MG63 (cell line): ENCODE data around the gene PLAGL1. TPM values are rescaled to one million over a fixed set of nuclear protein-coding genes. Genes with fewer than 3 reads are reported as not detected.
"Not testable (repeated sequence)": the region's sequence is repeated elsewhere in the genome, so short reads cannot be mapped to it uniquely, and the experiment has no call there.

Source experiments
- DNase-seq: peaks from one replicate; pipeline ENCODE4 v3.0.0-alpha.2; 2020
- H3K27me3 ChIP-seq: fragments of 250-450 bp; sonication (Bioruptor Pico); 2 replicates; pipeline ENCODE4 v1.5.1; 2020; ENCODE audit warnings: mild to moderate bottlenecking, moderate library complexity
- H3K36me3 ChIP-seq: fragments of 250-450 bp; sonication (Bioruptor Pico); 2 replicates; pipeline ENCODE4 v1.5.1; 2020; ENCODE audit warnings: mild to moderate bottlenecking, moderate library complexity
- H3K4me3 ChIP-seq: fragments of 250-450 bp; sonication (Bioruptor Pico); 2 replicates; pipeline ENCODE4 v1.5.1; 2020; ENCODE audit warnings: mild to moderate bottlenecking, moderate library complexity
- H3K9me3 ChIP-seq: fragments of 250-450 bp; sonication (Bioruptor Pico); 2 replicates; pipeline ENCODE4 v1.5.1; 2020; ENCODE audit warnings: mild to moderate bottlenecking, moderate library complexity
- total RNA-seq: library from RNA; depleted of rRNA; stranded (reverse); fragments of >200 nt; shearing (Covaris generic); gene quantifications from 2 replicates; pipeline ENCODE4 v1.2.3, GENCODE V29; 2014; ENCODE audit warnings: low replicate concordance

PLAGL1 gene
- total RNA-seq, 1 experiment from 2014 or later, result 5.0 TPM

DNA sequence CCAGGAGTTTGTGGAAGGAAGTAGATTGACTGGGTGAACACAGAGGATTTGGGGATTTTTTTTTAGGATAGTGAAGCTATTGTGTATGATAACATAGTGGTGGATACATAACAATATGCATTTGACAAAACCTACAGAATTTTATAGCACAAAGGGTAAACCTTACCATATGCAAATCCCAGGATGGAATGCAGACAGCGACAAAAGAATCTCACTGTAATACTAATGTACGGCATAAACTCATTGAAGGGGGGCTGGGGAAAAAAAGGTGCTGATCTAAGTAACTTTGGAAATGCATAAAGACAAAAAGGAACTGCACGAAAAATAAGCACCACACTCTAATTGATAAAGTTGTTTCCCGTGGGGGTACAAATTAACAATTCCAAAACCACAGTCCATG is 15.2 kb upstream of the PLAGL1 start:
- no peaks in the 10 kb centered on the region for H3K9me3 ChIP-seq
- peaks cover 7% of the 10 kb centered on the region; the same call in 1 of the 2 replicates for H3K27me3 ChIP-seq
- H3K4me3 ChIP-seq, result no peak overlapping the region
- H3K36me3 ChIP-seq, result no peaks in the 10 kb centered on the region
- no peak for DNase-seq

DNA sequence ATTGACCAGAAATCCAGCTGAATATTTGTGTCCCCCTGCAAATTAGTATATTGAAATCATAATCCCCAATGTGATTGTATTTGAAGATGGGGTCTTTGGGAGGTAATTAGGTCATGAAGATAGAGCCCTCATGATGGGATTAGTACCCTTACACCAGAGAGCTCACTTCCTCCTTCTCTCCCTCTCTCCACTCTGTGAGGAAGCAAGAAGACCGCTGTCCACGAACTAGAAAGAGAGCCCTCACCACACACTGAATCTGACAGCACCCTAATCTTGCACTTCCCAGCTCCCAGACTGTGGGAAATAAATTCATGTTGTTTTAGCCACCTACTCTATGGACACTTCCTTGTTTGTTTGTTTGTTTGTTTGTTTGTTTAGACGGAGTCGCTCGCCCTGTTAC is 11.9 kb upstream of the PLAGL1 start:
- no peaks in the 10 kb centered on the region for H3K27me3 ChIP-seq
- no peak for DNase-seq
- no peaks in the 10 kb centered on the region for H3K36me3 ChIP-seq
- no peak overlapping the region for H3K4me3 ChIP-seq
- no peaks in the 10 kb centered on the region for H3K9me3 ChIP-seq

DNA sequence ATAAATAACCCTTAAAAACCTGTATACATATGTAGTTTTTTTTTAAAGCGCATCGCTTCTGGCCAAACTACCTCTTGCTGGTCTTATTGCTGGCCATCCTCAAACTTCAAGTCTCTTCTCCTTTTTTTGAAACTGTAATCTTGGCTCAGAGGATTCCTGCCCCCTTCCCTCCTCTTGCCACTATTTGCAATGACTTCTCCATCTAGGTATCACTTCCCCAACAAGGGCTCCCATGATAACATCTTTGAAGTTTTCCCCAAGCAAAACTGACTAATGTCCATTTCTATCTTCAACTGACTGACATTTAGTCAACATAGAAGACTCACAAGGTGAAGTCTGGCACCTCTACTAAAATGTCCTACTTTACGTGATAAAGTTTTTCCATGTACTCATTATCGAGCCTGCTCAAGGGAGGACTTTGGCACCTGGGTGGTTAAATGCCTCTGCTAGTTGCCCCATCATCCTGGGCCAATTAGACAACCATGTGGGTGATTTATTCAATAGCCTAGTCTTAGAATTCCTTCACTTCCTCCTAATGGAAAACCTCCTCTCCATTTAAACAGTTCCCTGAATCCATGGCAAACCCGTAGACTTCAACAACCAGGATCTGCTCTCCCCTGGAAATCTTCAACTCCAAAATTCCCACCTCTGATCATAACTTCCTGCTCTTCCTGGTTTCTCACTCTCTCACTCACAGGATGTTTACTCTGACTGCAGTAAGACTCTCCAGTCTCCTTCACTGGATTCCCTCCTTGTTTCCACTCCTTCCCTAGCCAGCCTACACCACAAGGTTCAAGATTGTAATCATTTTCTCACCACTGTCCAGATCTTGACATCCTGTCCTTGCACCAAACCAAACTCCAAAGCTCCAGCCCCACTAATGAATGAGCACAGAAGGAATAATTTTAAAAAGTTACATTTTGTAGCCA is 9.4 kb upstream of the PLAGL1 start:
- no peaks in the 10 kb centered on the region for H3K36me3 ChIP-seq
- no peak for DNase-seq
- H3K4me3 ChIP-seq, result no peak overlapping the region
- H3K9me3 ChIP-seq, result no peaks in the 10 kb centered on the region
- no peaks in the 10 kb centered on the region for H3K27me3 ChIP-seq

DNA sequence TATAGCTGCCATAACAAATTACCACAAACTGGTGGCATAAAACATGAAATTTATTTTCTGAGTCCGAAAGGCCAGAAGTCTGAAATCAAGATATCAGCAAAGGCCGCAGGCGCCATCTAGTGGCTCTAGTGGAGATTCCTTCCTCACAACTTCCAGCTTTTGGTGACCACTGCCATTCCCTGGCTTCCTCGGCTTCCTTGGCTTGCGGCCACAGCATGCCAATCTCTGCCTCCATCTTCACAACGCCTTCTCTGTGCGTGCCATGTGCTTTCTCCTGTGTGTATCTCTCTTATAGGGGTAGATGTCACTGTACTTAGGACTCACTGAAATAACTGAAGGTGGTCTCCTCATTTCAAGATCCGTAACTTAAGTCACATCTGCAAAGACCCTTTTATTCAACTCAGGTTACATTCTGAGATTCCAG is 5.4 kb upstream of the PLAGL1 start:
- no peaks in the 10 kb centered on the region for H3K9me3 ChIP-seq
- H3K4me3 ChIP-seq, result no peak overlapping the region
- H3K27me3 ChIP-seq, result no peaks in the 10 kb centered on the region
- no peaks in the 10 kb centered on the region for H3K36me3 ChIP-seq
- DNase-seq, result peak; percentile 80

DNA sequence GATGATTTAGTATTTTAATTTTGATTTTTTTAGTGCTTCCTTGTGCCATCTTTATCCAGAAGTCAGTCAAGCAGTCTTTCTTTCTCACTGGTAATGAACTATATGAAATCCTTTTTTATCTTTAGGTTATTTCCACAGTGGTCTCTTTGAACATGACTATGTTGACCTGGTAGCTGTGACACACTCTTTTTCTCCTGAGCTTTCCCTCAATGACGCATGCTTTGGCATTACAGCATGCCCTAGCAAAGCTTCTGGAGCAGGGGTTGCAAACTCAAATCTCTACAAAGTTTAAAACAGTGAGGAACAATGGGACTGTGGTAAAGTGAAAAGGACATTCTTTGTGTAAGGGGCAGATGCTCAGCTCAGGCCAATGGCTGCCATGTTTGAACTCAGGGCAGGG is 4.5 kb upstream of the PLAGL1 start:
- Histone ChIP-seq H3K27me3 (no peaks in the 10 kb centered on the region), H3K4me3 (no peak overlapping the region), H3K36me3 (no peaks in the 10 kb centered on the region), H3K9me3 (no peaks in the 10 kb centered on the region)
- DNase-seq, result no peak

DNA sequence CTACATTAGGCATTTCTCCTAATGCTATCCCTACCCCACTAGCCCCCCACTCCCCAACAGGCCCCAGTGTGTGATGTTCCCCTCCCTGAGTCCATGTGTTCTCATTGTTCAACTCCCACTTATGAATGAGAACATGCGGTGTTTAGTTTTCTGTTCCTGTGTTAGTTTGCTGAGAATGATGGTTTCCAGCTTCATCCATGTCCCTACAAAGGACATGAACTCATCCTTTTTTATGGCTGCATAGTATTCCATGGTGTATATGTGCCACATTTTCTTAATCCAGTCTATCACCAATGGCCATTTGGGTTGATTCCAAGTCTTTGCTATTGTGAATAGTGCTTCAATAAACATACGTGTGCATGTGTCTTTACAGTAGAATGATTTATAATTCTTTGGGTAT is 1.6 kb upstream of the PLAGL1 start:
- H3K27me3 ChIP-seq, H3K4me3 ChIP-seq, H3K36me3 ChIP-seq, DNase-seq, H3K9me3 ChIP-seq: not testable (repeated sequence)

DNA sequence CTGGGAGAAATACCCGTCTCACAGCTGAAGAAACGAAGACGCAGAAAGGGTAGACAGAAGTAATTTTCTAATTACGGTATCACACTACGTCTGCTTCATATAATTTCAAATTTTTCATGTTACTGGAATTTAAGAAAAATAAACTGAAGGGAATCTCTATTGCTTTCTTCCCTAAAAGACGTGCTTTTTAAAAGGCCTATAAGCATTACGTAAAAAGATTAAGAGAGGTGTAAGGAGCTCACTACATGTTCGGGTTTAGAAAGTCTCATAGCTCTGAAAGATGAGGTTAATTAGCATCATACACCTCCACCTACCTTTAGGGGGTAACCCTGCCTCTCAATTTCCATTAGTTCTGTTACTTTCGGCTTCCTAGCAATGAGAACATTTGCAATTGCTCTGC is 787 bp upstream of the PLAGL1 start:
- no peak for DNase-seq
- Histone ChIP-seq H3K9me3 (no peaks in the 10 kb centered on the region), H3K4me3 (no peak overlapping the region), H3K27me3 (no peaks in the 10 kb centered on the region), H3K36me3 (no peaks in the 10 kb centered on the region)

DNA sequence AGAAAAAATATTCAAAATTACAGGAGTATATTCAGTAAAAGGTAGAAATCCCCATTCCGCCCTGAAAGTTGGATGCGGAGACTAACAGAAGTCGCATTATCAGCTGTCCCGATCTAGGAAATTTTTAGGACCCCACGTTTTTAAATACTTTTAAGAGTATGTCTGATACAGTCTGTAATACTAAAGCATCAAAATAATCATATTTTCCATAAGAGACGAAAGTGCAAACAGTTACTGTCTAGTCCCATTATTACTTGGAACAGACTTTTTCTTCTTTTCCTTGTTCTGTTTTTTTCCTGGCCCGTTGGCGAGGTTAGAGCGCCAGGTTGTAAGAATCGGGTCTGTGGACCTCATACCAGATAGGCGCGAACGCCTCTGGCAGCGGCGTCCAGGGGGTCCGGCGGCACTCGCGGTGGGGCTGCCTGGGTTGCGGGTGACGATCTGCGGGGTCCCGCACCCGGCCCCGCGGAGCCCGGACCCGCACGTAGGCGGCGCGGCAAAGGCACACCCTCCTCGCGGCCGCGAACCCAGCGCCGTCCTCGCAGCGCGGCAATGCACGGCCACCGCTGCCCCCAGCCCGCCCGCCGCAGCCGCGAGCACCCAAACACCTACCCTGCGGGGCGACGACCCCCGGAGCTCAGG is 460 bp downstream of the PLAGL1 start:
- Histone ChIP-seq H3K36me3 (peaks cover 3% of the 10 kb centered on the region; the same call in 1 of the 2 replicates), H3K4me3 (peak overlapping the region; percentile 54), H3K9me3 (peaks cover 2% of the 10 kb centered on the region; the same call in 1 of the 2 replicates), H3K27me3 (no peaks in the 10 kb centered on the region)
- no peak for DNase-seq

DNA sequence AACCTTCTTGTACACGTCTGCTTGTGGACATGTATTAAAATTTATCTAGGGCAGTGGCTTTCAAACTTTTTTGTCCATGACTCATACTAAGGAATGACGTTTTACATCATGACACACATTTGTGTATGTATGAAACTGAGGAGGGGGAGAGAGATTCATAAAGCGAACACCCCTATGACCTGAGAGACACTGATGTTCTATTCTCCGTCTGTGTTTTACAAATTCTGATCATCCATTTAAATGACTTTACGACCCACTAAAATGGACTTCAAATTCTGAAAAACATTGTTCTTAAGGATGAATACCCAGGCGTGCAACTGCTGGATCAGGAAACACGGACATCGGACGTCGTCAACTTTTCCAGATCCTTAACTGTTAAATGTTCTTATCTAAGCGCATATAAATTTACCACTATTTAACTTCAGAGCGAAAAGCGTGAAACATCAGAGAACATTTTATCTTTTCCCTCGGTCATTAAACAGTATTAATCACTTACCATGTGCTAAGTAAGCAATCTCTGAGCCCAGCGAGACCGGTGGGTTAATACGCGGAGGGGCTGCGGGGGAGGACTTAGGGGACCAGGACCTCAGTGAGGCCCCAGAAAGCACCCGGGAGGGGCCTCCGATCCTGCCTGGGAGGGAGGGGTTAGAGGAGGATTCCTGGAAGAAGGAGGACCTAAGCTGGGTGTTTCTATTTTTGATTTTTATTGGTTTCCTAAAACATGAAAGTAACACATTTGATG is 1.2 kb downstream of the PLAGL1 start:
- Histone ChIP-seq H3K4me3 (peak overlapping the region; percentile 54), H3K9me3 (peaks cover 6% of the 10 kb centered on the region; the same call in 1 of the 2 replicates), H3K27me3 (no peaks in the 10 kb centered on the region), H3K36me3 (peaks cover 3% of the 10 kb centered on the region; the same call in 1 of the 2 replicates)
- peak; percentile 9 for DNase-seq

DNA sequence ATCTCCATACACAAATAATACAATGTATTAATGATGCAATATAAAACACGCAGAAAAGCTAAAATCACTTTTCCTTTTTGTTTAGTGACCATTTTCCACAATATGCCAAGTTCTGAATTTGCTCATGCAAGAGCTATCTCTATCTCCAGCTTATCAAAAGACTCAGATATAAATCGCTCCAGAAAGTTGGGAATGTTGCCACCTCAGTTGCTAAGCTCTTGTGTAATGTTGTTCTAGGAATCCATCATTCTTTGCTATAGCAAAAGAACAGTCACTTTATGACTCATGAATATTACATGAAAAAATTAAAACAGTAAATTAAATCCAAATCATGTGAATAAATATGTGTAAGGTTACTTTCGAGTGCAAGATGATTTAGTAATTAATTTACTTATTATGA is 8.7 kb downstream of the PLAGL1 start:
- Histone ChIP-seq H3K9me3 (peaks cover 20% of the 10 kb centered on the region; the same call in 1 of the 2 replicates), H3K27me3 (no peaks in the 10 kb centered on the region), H3K4me3 (no peak overlapping the region), H3K36me3 (peaks cover 3% of the 10 kb centered on the region)
- no peak for DNase-seq

DNA sequence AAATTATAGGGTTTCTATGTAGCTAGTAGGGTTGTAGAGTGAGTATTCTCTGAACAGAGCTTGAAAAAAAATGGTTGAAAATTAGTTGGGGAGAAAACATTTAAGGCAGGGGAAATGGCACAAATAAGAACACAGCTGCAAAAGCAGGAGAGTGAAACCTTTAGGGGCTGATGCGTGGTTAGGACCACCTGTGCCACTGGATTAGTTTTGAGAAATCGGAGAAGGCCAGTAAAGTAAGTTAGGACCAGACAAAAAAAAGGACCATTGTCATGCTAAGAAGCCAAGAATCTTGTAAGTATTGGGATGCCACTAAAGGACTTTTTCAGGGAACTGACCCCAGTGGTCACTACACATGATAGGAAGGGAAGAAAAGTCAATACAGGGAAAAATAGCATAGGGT is 9.4 kb downstream of the PLAGL1 start:
- H3K9me3 ChIP-seq, result peaks cover 20% of the 10 kb centered on the region; the same call in 1 of the 2 replicates
- peaks cover 3% of the 10 kb centered on the region for H3K36me3 ChIP-seq
- no peak overlapping the region for H3K4me3 ChIP-seq
- DNase-seq, result no peak
- no peaks in the 10 kb centered on the region for H3K27me3 ChIP-seq

DNA sequence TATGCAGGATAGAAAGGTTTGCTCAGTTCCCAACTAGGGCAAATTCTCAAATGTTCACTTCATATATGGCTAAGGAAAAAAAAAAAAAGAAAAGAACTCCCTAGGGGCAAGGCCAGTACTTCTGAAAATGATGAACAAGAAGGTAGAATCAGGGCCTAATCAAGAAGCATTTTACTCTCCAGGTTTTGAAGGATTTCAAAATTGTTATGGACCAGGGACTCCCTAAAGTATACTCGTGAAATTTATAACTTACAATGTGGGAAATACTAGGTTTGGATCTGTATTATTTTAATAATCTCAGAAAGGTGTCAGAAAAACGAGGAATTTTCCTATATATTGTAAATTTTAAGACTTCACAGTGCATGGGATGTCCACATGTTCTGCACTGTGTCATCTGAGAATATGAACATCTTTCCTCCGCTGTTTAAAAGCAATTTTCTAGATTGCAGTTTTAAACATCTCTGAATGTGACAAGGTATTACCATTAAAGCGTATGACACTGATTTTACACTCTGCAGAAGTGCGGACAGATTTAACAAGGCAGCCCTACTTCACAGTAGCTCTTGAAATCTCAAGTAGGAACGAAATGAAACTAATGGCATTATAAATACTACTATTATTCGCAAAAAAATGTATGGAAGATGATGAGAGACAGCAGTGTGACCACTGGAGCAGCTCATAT is 14.0 kb downstream of the PLAGL1 start:
- no peak overlapping the region for H3K4me3 ChIP-seq
- no peaks in the 10 kb centered on the region for H3K27me3 ChIP-seq
- DNase-seq, result no peak
- H3K9me3 ChIP-seq, result no peaks in the 10 kb centered on the region; the same call in 1 of the 2 replicates
- H3K36me3 ChIP-seq, result no peaks in the 10 kb centered on the region; the same call in none of the 2 replicates

DNA sequence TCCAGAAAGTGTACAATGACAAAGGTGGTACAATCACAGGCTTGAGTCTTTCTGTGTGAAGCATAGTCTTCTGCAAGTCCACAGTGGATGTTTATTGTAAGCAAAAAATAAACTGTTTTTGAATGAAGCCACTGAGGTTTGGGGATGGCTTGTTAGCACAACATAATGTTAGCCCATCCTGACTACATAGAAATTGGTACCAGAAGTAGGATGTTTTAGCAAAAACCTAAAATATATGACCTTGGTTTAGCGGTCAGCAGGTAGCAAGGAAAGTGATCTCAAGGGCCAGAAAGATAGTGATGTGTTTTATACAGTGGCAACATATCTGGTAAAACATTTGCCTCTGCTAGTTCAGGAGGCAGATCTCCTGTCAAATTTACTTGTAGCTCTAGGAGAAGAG is 15.8 kb downstream of the PLAGL1 start:
- no peaks in the 10 kb centered on the region; the same call in 1 of the 2 replicates for H3K36me3 ChIP-seq
- DNase-seq, result no peak
- no peaks in the 10 kb centered on the region for H3K27me3 ChIP-seq
- H3K9me3 ChIP-seq, result no peaks in the 10 kb centered on the region; the same call in 1 of the 2 replicates
- H3K4me3 ChIP-seq, result no peak overlapping the region

DNA sequence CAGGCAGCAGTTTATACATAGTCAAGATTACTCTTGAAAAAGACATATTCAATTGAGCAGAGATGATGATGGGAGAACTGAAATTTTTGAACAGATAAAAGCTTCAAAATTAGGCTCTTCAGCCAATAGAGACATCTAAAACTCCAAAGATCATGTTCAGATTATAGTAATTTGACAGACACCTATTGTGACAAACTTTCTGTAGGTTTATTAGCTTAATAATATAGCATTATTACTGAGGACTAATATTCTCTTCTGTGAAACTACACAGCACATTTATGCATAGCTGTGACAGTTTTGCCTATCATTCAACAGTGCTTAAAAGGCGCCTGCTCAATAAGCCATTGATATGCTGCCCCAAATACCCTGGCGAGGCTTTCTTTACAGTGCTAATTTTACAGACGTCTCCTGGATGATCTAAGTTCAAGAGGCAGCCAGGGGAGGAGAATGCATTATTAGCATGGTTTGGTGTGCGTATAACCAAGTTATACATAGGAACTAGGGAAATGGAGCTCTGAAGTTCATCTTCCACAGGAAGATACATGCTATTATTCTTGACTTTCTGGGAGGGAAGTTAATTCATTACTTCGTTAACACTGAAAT is 21.5 kb downstream of the PLAGL1 start:
- no peak overlapping the region for H3K4me3 ChIP-seq
- H3K27me3 ChIP-seq, result no peaks in the 10 kb centered on the region
- H3K9me3 ChIP-seq, result no peaks in the 10 kb centered on the region; the same call in 1 of the 2 replicates
- H3K36me3 ChIP-seq, result no peaks in the 10 kb centered on the region
- DNase-seq, result no peak

DNA sequence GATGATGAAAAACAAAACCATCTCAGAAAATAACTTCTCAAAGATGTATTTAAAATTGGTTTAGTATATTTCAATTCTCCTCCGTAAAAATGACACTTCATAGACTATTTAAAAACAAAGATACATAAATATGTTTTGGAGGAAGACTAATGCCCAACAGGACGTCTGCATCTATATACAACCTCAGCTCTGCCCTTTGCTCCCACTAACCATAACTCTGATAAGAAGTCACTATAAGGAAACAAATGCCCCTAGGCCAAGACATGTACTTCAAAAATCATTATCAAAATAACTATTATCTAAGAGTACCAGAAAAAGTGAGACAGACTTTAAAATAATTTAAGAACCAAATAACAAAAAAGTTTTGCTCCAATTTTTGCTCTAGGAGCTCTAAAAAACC is 23.4 kb downstream of the PLAGL1 start:
- Histone ChIP-seq H3K36me3 (no peaks in the 10 kb centered on the region), H3K4me3 (no peak overlapping the region), H3K9me3 (peaks cover 4% of the 10 kb centered on the region), H3K27me3 (no peaks in the 10 kb centered on the region)
- DNase-seq, result no peak

DNA sequence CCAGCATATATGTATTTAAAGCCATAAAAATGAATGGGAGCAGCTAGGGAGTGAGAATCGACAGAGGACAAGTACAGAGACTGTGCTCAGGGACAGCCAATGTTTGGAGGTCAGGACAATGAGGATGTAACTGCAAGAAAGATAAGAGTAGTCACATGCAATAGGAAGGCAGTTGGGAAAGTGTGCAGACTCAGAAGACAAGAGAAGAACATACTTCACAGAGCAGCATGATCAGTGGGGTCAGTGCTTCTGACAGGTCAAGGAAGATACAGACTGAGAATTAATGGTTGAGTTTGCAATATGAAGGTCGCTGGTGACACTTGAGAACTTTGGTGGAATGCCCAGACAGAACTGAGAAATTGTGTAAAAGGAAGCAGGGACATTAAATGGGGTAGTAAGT is 25.1 kb downstream of the PLAGL1 start:
- H3K4me3 ChIP-seq, result no peak overlapping the region
- no peaks in the 10 kb centered on the region for H3K36me3 ChIP-seq
- DNase-seq, result no peak
- no peaks in the 10 kb centered on the region for H3K27me3 ChIP-seq
- peaks cover 4% of the 10 kb centered on the region for H3K9me3 ChIP-seq
